OCI-LY3 (cell line): Measurements from ENCODE around the gene CCDC137.

Experiments used
- EZH2phosphoT487 ChIP-seq: fragments of 200-600 bp; shearing (Covaris generic); IDR thresholded peaks from 2 replicates; pipeline ENCODE4 v1.6.1; 2018; ENCODE audit warnings: antibody characterized with exemption, mixed run types, low read depth
- TF ChIP-seq, protein P1 (sequence below): fragments of 200-600, 300-600 bp; sonication (generic); IDR thresholded peaks from 2 replicates; pipeline ENCODE4 v1.5.1; 2014; ENCODE audit warnings: antibody characterized with exemption, low read length, low read depth

DNA sequence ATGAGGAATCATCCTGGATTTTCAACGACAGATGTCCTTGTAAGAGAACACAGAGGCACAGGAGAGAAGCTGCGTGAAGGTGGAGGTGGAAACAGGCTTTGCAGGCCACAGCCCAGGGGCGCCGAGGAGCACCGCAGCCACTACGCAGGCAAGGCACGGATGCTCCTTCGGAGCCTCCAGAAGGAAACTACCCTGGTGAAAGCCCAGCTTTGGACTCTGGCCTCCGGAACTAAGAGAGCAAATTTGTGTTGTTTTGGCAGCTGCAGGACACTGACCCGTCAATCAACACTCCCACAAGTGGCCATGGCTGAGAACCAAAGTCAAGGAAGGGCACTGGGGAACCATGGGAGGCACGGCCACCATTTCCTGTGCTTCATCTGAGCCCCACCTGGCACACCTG, 13.6 kb downstream of the CCDC137 start:
- no peak for TF ChIP-seq EZH2phosphoT487
- TF ChIP-seq, protein P1, sequence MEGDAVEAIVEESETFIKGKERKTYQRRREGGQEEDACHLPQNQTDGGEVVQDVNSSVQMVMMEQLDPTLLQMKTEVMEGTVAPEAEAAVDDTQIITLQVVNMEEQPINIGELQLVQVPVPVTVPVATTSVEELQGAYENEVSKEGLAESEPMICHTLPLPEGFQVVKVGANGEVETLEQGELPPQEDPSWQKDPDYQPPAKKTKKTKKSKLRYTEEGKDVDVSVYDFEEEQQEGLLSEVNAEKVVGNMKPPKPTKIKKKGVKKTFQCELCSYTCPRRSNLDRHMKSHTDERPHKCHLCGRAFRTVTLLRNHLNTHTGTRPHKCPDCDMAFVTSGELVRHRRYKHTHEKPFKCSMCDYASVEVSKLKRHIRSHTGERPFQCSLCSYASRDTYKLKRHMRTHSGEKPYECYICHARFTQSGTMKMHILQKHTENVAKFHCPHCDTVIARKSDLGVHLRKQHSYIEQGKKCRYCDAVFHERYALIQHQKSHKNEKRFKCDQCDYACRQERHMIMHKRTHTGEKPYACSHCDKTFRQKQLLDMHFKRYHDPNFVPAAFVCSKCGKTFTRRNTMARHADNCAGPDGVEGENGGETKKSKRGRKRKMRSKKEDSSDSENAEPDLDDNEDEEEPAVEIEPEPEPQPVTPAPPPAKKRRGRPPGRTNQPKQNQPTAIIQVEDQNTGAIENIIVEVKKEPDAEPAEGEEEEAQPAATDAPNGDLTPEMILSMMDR = no peak
